Right cardiac atrium (tissue), 5 donors: Measurements from ENCODE around the gene C4orf50. TPM values are rescaled to one million over a fixed set of nuclear protein-coding genes. Genes with fewer than 3 reads are reported as not detected.
"Not testable (repeated sequence)": the region's sequence is repeated elsewhere in the genome, so short reads cannot be mapped to it uniquely, and the experiment has no call there.

ENCODE experiments used
- ATAC-seq, 2 donors: fragments of 200-7000 bp; cut with Tn5 transposase; one replicate each; pipeline versions ENCODE4 v1.8.0 to v1.9.1; 2020; ENCODE audit warnings: moderate library complexity in 2 of 2, mild to moderate bottlenecking in 1 of 2
- DNase-seq, 3 donors: peaks; one replicate each; pipeline ENCODE4 v3.0.0-alpha.2; 2020
- H3K27ac ChIP-seq: one replicate; pipeline ENCODE4 v1.5.1; 2013; ENCODE audit warnings: mild to moderate bottlenecking, low read length, control low read depth, moderate library complexity
- H3K27me3 ChIP-seq: one replicate; pipeline ENCODE4 v1.6.1; 2013; ENCODE audit not compliant: control insufficient read depth, insufficient read depth
- H3K4me1 ChIP-seq: one replicate; pipeline ENCODE4 v1.6.1; 2013; ENCODE audit warnings: low read length; ENCODE audit not compliant: control insufficient read depth, insufficient read depth
- H3K4me3 ChIP-seq: one replicate; pipeline ENCODE4 v1.5.1; 2013; ENCODE audit warnings: low read length, control low read depth
- H3K9me3 ChIP-seq: one replicate; pipeline ENCODE4 v1.6.1; 2013; ENCODE audit warnings: low read length; ENCODE audit not compliant: control insufficient read depth
- WGBS: extraction: QIAGEN DNeasy Blood & Tissue Kit; methylation state at CpG from one replicate; pipeline ENCODE4 v1.1.7; 2013; 5-methylcytosine and 5-hydroxymethylcytosine counted together
- intact Hi-C, 4 donors: fragments of 100-400 bp; cut with DNase I; formaldehyde crosslinking; loops; one replicate each; pipeline versions ENCODE4 v1.11.0 to v1.14.0; 2022 to 2023
- polyA plus RNA-seq: library from polyadenylated mRNA; stranded (reverse); fragments of 200-250 nt; gene quantifications from one replicate; pipeline ENCODE4 v1.2.3, GENCODE V29; 2013
- total RNA-seq, 4 donors: library from RNA; stranded (reverse); fragmentation: NEBNext Ultra II Directional; extraction: Animal tissue kit (Norgen Biotek cat#: 25700); gene quantifications; one replicate each; pipeline ENCODE4 v1.2.1, GENCODE V29; 2021
- donor health status: healthy with polysubstance abuse.
- donor health status: DM: no; HTN: yes; CAD: no.
- donor health status: DM: no; HTN: no; CAD: no.
- donor health status: DM: no; HTN: yes; CAD: no; lungs with severe emphysema.
- donor health status: DM: yes; HTN: yes; CAD: no.

The C4orf50 gene
- total and polyA plus RNA-seq, 5 donors = 0.02 to 0.03 (median 0.03) TPM; not detected in 2

GRCh38 chr4:6001680-6002491 is 16.3 kb downstream of the C4orf50 start:
- H3K4me1 ChIP-seq = no peaks in the 10 kb centered on the region
- no peaks in the 10 kb centered on the region for H3K27me3 ChIP-seq
- no peak for ATAC-seq
- intact Hi-C loops = no loop called here
- no peak overlapping the region for H3K27ac ChIP-seq
- H3K4me3 ChIP-seq = no peak overlapping the region
- WGBS = 68% methylated on average over 6 of the region's 6 CpGs
- no peaks in the 10 kb centered on the region for H3K9me3 ChIP-seq
- DNase-seq = no peak

DNA sequence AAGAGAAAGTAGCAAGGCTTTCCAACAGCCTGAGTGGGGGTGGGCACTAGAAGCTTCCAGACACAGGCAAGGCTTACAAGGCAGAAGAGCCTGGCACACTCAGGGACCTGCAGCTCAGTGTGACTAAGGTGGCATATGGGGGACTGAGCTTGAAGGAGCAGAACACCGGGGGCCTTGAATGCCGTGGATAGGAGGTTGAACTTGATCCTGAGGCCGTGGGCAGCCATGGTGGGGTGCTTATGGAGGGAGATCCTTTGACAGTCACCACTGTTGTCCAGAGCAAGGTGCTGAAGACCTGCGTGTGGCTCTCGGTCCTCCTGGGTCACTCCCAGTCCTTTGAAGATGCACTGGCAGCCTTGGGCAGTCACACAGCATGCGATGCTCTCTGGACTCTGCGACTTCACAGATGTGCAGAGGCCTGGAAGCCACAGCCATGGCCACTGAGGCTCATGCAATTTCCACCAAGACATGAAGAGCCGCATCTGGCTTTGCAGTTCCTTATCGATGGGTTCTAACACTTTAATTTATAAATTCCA is 18.3 kb downstream of the C4orf50 start:
- H3K4me1 ChIP-seq = no peaks in the 10 kb centered on the region
- no peak overlapping the region for H3K27ac ChIP-seq
- no peak overlapping the region for H3K4me3 ChIP-seq
- H3K9me3 ChIP-seq = no peaks in the 10 kb centered on the region
- no peaks in the 10 kb centered on the region for H3K27me3 ChIP-seq
- 83% methylated on average over 9 of the region's 9 CpGs for WGBS
- intact Hi-C loops = loop anchor here in 2 of 4 donors (5.0 kb wide), 1 partner anchor 87 kb away; no protein-coding TSS in a partner anchor
- DNase-seq = no peak
- ATAC-seq = no peak

DNA sequence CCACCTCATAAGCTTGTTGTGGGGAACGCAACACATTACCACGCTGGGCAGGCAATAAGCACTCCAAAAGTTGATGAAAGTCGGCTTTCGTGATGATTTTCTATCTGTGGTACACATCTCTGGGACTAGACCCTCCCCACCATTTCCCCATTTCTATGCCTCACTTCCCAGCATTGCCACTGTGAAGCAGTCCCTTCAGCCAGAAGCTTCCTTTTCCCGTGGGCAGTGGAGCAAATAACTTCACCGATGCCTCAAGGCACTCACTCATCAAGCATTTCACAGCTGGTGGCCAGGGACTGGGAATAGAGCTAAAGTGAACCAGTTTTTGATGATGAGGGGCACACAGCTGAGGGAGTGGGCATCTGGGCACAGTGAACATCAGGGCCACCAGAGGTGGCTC is 18.9 kb downstream of the C4orf50 start:
- no peak for ATAC-seq
- Histone ChIP-seq H3K4me1 (no peaks in the 10 kb centered on the region), H3K9me3 (no peaks in the 10 kb centered on the region), H3K27ac (no peak overlapping the region), H3K27me3 (no peaks in the 10 kb centered on the region), H3K4me3 (no peak overlapping the region)
- intact Hi-C loops = loop anchor here in 2 of 4 donors (5.0 kb wide), 1 partner anchor 88 kb away; no protein-coding TSS in a partner anchor
- no peak for DNase-seq
- 69% methylated on average over 6 of the region's 6 CpGs for WGBS

GRCh38 chr4:5998333-5998936 is 19.8 kb downstream of the C4orf50 start:
- intact Hi-C loops = loop anchor here in 2 of 4 donors (5.0 kb wide), 1 partner anchor 89 kb away; no protein-coding TSS in a partner anchor
- peak; percentile 56 to 75 for ATAC-seq

GRCh38 chr4:5996641-5997040 is 21.6 kb downstream of the C4orf50 start:
- Histone ChIP-seq H3K9me3 (no peaks in the 10 kb centered on the region), H3K4me1 (no peaks in the 10 kb centered on the region), H3K27me3 (no peaks in the 10 kb centered on the region), H3K27ac (no peak overlapping the region), H3K4me3 (no peak overlapping the region)
- no peak for DNase-seq
- WGBS = 43% methylated on average over 4 of the region's 4 CpGs
- ATAC-seq = no peak
- intact Hi-C loops = loop anchor here in 2 of 4 donors (5.0 kb wide), 1 partner anchor 91 kb away; no protein-coding TSS in a partner anchor

More at GRCh38 chr4:5998333-5998936, 19.8 kb downstream of the C4orf50 start:
- peak; percentile 31 to 73 (median 70) for DNase-seq
- Histone ChIP-seq H3K4me3 (no peak overlapping the region), H3K27me3 (no peaks in the 10 kb centered on the region), H3K27ac (no peak overlapping the region), H3K4me1 (no peaks in the 10 kb centered on the region), H3K9me3 (no peaks in the 10 kb centered on the region)
- 4% methylated on average over 9 of the region's 9 CpGs for WGBS

- ATAC-seq (no peak), DNase-seq (no peak)
- intact Hi-C loops = loop anchor here in 2 of 4 donors (5.0 kb wide), 1 partner anchor 91 kb away; no protein-coding TSS in a partner anchor
- WGBS = 45% methylated on average over 19 of the region's 19 CpGs
- H3K9me3 ChIP-seq = no peaks in the 10 kb centered on the region
- no peak overlapping the region for H3K27ac ChIP-seq
- H3K4me1 ChIP-seq = no peaks in the 10 kb centered on the region
- no peak overlapping the region for H3K4me3 ChIP-seq
- H3K27me3 ChIP-seq = no peaks in the 10 kb centered on the region
Observed at GRCh38 chr4:5995901-5996623, 22.2 kb downstream of the C4orf50 start.

DNA sequence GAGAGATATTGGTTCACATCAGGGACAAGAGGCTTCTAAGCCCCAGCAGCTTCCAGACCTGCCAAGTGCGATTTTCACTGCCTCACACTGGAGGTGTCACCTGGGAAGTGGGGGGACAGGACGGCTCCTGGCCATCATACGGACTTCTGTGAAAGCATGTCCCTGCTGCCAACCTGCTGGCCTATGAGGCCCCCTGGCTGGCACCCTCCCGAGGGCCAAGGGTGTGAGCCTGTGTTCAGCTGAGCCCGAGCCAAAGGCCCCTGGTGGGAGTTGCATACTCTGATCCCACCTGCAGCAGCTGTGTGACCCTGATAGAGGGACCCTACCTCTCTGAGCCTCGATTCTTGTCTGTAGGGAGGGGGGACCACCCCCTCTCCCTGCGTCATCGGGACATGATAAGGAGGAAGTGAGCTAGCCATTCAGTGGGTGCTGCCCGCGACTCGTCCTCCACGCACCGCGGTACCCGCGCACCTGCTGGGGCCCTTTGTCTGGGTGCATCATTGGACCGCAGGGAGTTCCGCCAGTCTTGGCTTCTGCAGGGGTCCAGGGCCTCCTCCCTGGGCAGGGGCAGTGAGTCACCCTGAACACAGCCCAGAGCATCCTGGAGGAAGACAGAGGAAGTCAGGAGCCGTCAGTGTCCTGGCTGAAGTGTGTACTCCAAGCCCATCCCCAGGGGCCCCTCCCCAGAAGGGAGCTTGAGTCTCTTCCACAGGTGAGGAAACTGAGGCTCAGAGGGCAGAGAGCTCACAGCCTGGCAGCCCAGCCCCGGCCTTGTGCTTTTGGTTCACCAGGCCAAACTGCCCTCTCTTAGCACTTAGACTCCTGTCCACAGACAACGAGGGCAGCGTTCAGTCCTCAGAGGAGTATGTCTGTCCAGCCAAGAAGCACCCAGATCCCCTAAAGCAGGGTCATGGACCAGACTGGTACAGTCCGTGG is 24.1 kb downstream of the C4orf50 start:
- no peak overlapping the region for H3K27ac ChIP-seq
- H3K27me3 ChIP-seq = no peaks in the 10 kb centered on the region
- H3K4me1 ChIP-seq = no peaks in the 10 kb centered on the region
- no peaks in the 10 kb centered on the region for H3K9me3 ChIP-seq
- H3K4me3 ChIP-seq = no peak overlapping the region
- no peak for ATAC-seq
- intact Hi-C loops = no loop called here
- WGBS = 76% methylated on average over 23 of the region's 23 CpGs
- DNase-seq = no peak

DNA sequence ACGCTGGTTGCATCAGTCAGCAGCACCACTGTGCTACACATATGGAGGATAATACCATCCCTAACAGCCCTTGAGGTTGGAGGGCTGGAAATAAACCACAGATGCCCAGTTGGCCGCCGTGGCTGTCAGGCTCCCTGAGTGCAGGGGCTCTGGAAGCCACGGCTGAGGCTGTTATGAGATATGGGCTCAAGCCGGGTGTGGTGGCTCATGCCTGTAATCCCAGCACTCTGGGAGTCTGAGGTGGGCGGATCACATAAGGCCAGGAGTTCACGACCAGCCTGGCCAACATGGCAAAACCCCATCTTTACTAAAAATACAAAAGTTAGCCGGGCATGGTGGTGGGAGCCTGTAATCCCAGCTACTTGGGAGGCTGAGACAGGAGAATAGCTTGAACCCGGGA is 24.9 kb downstream of the C4orf50 start:
- DNase-seq, H3K9me3 ChIP-seq, H3K27me3 ChIP-seq, H3K4me3 ChIP-seq, intact Hi-C loops, H3K27ac ChIP-seq, H3K4me1 ChIP-seq, ATAC-seq: not testable (repeated sequence)
- WGBS = 76% methylated on average over 9 of the region's 9 CpGs

GRCh38 chr4:5992828-5993321 is 25.4 kb downstream of the C4orf50 start:
- H3K4me1 ChIP-seq = no peaks in the 10 kb centered on the region
- no peak overlapping the region for H3K27ac ChIP-seq
- DNase-seq = no peak
- intact Hi-C loops = no loop called here
- no peak for ATAC-seq
- no peaks in the 10 kb centered on the region for H3K9me3 ChIP-seq
- 70% methylated on average over 11 of the region's 11 CpGs for WGBS
- H3K4me3 ChIP-seq = no peak overlapping the region
- H3K27me3 ChIP-seq = no peaks in the 10 kb centered on the region
